ENCODE data around the gene SPATA19. TPM values are rescaled to one million over a fixed set of nuclear protein-coding genes. Genes with fewer than 3 reads are reported as not detected.

Gene SPATA19
- not detected in 2 replicates for total RNA-seq

DNA sequence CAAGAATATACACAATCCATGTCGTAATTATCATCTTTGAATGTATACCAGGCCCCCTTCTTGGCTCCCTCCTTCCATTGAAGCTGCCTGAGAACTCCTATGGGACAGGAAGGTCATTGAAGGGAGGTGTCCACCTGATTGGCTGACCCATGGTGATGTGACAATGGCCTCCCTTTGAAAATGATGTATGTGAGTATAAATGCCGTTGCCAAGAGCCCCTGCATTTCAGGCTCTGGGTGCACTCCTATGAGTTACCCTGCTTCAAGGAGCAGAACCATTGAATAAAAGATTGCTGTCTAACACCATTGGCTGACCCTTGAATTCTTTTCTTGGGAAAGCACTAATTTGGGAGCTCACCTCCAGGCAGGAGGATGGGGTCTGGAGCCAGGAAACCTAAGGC, at the start of gene SPATA19:
SPATA19 (minus strand) TSS at position 101 of the 400 bp plus-strand sequence; CDS start at position 34, 67 bp downstream.

Other genes starting within 250 kb of the SPATA19 start
- 0.68 and 3.8 TPM in 2 replicates for gene IGSF9B, start 111.5 kb upstream of the SPATA19 start, total RNA-seq
- 61.9 and 71.5 TPM in 2 replicates for gene JAM3, start 223.6 kb upstream of the SPATA19 start, total RNA-seq